K562 (cell line): ENCODE data around the gene MBOAT7. TPM values are rescaled to one million over a fixed set of nuclear protein-coding genes. Genes with fewer than 3 reads are reported as not detected.

Experiments
- ATAC-seq: fragments of 200-7000 bp; cut with Tn5 transposase; 3 replicates; pipeline ENCODE4 v1.9.1; 2020; ENCODE audit warnings: moderate library complexity
- BruUV-seq: library from RNA; stranded (reverse); fragments of 400-500 nt; replicated peaks from 2 replicates; lab custom pipeline; 2021; lab: Mats Ljungman, UMichigan
- CTCF ChIA-PET: fragments of 300-600 bp; formaldehyde crosslinking; extraction: SDS; loops from one replicate; lab custom pipeline; 2021; ENCODE audit warnings: low intra/inter-chr PET ratio; lab: Yijun Ruan, JAX
- POLR2A ChIA-PET: fragments of 300-600, 350-650 bp; sonication (Branson Sonifier 250); formaldehyde crosslinking; extraction: SDS; loops from one replicate; lab custom pipeline; 2021; ENCODE audit warnings: antibody characterized with exemption, inconsistent platforms; lab: Yijun Ruan, JAX
- DNase-seq, 4 experiments: peaks; one replicate each; pipeline versions ENCODE4 v3.0.0 to v3.0.0-alpha.2; 2011 to 2018; ENCODE audit warnings: low spot score in 3 of 4, mixed read lengths in 3 of 4; ENCODE audit errors: extremely low read depth in 1 of 4
- FAIRE-seq: peaks from 2 replicates; lab custom pipeline; 2011; peaks lifted over from hg19 to GRCh38; lab: Jason Lieb, UNC
- H2AFZ ChIP-seq: 2 replicates; pipeline ENCODE4 v1.6.0; 2011; ENCODE audit warnings: low read depth, low read length, control low read depth, inconsistent platforms
- H3K27ac ChIP-seq: fragments of 200-600 bp; 3 replicates; pipeline ENCODE4 v1.8.0; 2011; ENCODE audit warnings: low read depth, mild to moderate bottlenecking, control low read depth, inconsistent platforms, low read length, moderate library complexity, mixed read lengths; ENCODE audit errors: extremely low read depth
- H3K27me3 ChIP-seq, 2 experiments: fragments of 300-600 bp in 1 of 2; 2 replicates in 1 of 2; 3 replicates in 1 of 2; pipeline versions ENCODE4 v1.6.0 to v1.8.0; 2011; ENCODE audit warnings: inconsistent platforms in 2 of 2, low read length in 2 of 2, mild to moderate bottlenecking in 1 of 2, mixed read lengths in 1 of 2, moderate library complexity in 1 of 2; ENCODE audit not compliant: control insufficient read depth in 2 of 2, insufficient read depth in 2 of 2
- H3K36me3 ChIP-seq: fragments of 300-600 bp; 3 replicates; pipeline ENCODE4 v1.8.0; 2011; ENCODE audit warnings: mild to moderate bottlenecking, low read length, inconsistent platforms; ENCODE audit not compliant: control insufficient read depth, insufficient read depth
- H3K4me1 ChIP-seq, 2 experiments: fragments of 200-600 bp in 1 of 2; replicated peaks in 1 of 2; 2 replicates in 1 of 2; 3 replicates in 1 of 2; pipeline versions ENCODE4 v1.5.1 to v1.8.0; 2011; ENCODE audit warnings: inconsistent platforms in 2 of 2, low read length in 2 of 2, mild to moderate bottlenecking in 1 of 2, mixed read lengths in 1 of 2, moderate library complexity in 1 of 2; ENCODE audit not compliant: control insufficient read depth in 2 of 2, insufficient read depth in 2 of 2
- H3K4me2 ChIP-seq: 2 replicates; pipeline ENCODE4 v1.6.1; 2011; ENCODE audit warnings: low read length, control low read depth, inconsistent platforms, mixed read lengths; ENCODE audit not compliant: insufficient read depth
- H3K4me3 ChIP-seq: fragments of 200-600 bp; sonication (generic), shearing (Covaris generic); 2 replicates; pipeline ENCODE4 v1.5.1; 2016; ENCODE audit warnings: control low read depth, inconsistent platforms
- H3K79me2 ChIP-seq: fragments of 200-600 bp; 3 replicates; pipeline ENCODE4 v1.8.0; 2011; ENCODE audit warnings: low read length, inconsistent platforms; ENCODE audit not compliant: control insufficient read depth, insufficient read depth
- H3K9ac ChIP-seq, 2 experiments: 2 replicates each; pipeline versions ENCODE4 v1.6.0 to v1.6.1; 2011; ENCODE audit warnings: low read depth in 2 of 2, low read length in 2 of 2, control low read depth in 1 of 2, inconsistent platforms in 1 of 2, mild to moderate bottlenecking in 1 of 2, mixed read lengths in 1 of 2; ENCODE audit not compliant: insufficient read depth in 1 of 2
- H3K9me1 ChIP-seq: one replicate; pipeline ENCODE4 v1.6.0; 2011; ENCODE audit warnings: inconsistent platforms, mild to moderate bottlenecking, low read length, moderate library complexity; ENCODE audit not compliant: control insufficient read depth, insufficient read depth
- H3K9me3 ChIP-seq: replicated peaks from 2 replicates; pipeline ENCODE4 v1.5.1; 2011; ENCODE audit warnings: low read depth, low read length, inconsistent platforms; ENCODE audit not compliant: control insufficient read depth, insufficient read depth
- H4K20me1 ChIP-seq: replicated peaks from 2 replicates; pipeline ENCODE4 v1.6.1; 2011; ENCODE audit warnings: low read length, inconsistent platforms, mixed read lengths; ENCODE audit not compliant: control insufficient read depth, insufficient read depth
- DPF2 ChIP-seq: fragments of 450-650 bp; IDR thresholded peaks from 2 replicates; pipeline ENCODE4 v1.6.1; 2016
- FIP1L1 ChIP-seq: fragments of 200-400 bp; formaldehyde crosslinking; IDR thresholded peaks from 2 replicates; pipeline ENCODE4 v1.6.1; 2018; ENCODE audit warnings: mild to moderate bottlenecking, low read depth, low read length; ENCODE audit not compliant: poor library complexity, severe bottlenecking
- FOS ChIP-seq: IDR thresholded peaks from 3 replicates; pipeline ENCODE4 v1.6.1; 2011; ENCODE audit not compliant: insufficient read length; ENCODE audit errors: extremely low read depth
- HOXB6 ChIP-seq: fragments of 250-450 bp; sonication (Bioruptor Pico); IDR thresholded peaks from 2 replicates; pipeline ENCODE4 v1.5.1; 2022; ENCODE audit warnings: mild to moderate bottlenecking, borderline replicate concordance
- SREBF2 ChIP-seq: sonication (generic); formaldehyde crosslinking; IDR thresholded peaks from 2 replicates; pipeline ENCODE4 v1.4.0; 2020; ENCODE audit warnings: mild to moderate bottlenecking, missing genetic modification reagents
- TAF7 ChIP-seq: fragments of 450-650 bp; IDR thresholded peaks from 2 replicates; pipeline ENCODE4 v1.6.1; 2016; ENCODE audit warnings: missing genetic modification characterization, missing compliant biosample characterization
- TAF9B ChIP-seq: fragments of 450-650 bp; IDR thresholded peaks from 2 replicates; pipeline ENCODE4 v1.6.1; 2018; ENCODE audit warnings: mild to moderate bottlenecking; ENCODE audit not compliant: partially characterized antibody
- ZNF140 ChIP-seq: fragments of 250-450 bp; sonication (Bioruptor Pico); IDR thresholded peaks from 2 replicates; pipeline ENCODE4 v1.8.0; 2021; ENCODE audit warnings: moderate library complexity, mild to moderate bottlenecking, inconsistent platforms
- ZNF143 ChIP-seq: sonication (generic); formaldehyde crosslinking; IDR thresholded peaks from 2 replicates; pipeline ENCODE4 v1.9.0; 2022; ENCODE audit warnings: mild to moderate bottlenecking, missing genetic modification reagents
- WGBS: fragments of 100-300 bp; shearing (Covaris generic); methylation state at CpG from one replicate; pipeline ENCODE4 v1.1.6; 2016; ENCODE audit warnings: low coverage, mixed read lengths; ENCODE audit not compliant: insufficient coverage; ENCODE audit errors: missing lambda C conversion rate; 5-methylcytosine and 5-hydroxymethylcytosine counted together
- in situ Hi-C: fragments of 300-500 bp; cut with MboI; formaldehyde crosslinking; loops from 4 replicates; pipeline ENCODE4 v1.15.0; 2018; ENCODE audit warnings: inconsistent platforms, mixed read lengths
- intact Hi-C: fragments of 100-400 bp; cut with micrococcal nuclease; formaldehyde crosslinking; loops from 2 replicates; pipeline ENCODE4 v1.14.2; 2022
- polyA plus RNA-seq, 8 experiments: library from polyadenylated mRNA; depleted of rRNA in 4 of 8; stranded (reverse) in 5 of 8; unstranded in 3 of 8; fragments of >200 nt; fragmentation: Nextera tagmentation in 2 of 8; fragmentation: Illumina TruSeq in 1 of 8; extraction: Ambion mirVana in 2 of 8; extraction: Trizol in 1 of 8; gene quantifications; 2 replicates each; pipeline versions ENCODE4 v1.2.1 to v1.2.3, GENCODE V29; 2011 to 2014; ENCODE audit warnings: inconsistent platforms in 1 of 8, missing spikeins in 1 of 8
- total RNA-seq, 7 experiments: library from RNA; depleted of rRNA in 6 of 7; stranded (reverse); fragments of >200 nt in 6 of 7; fragmentation: Illumina TruSeq in 2 of 7; extraction: Trizol in 2 of 7; gene quantifications; 2 replicates each; pipeline versions ENCODE4 v1.2.1 to v1.2.3, GENCODE V29; 2011 to 2021; ENCODE audit warnings: low replicate concordance in 1 of 7
- TF ChIP-seq, protein P1 (sequence below), 2 experiments: IDR thresholded peaks; 2 replicates each; pipeline ENCODE4 v1.6.1; 2012; ENCODE audit warnings: improper control_type of control experiment in 2 of 2, low read depth in 2 of 2, low read length in 2 of 2, borderline replicate concordance in 1 of 2
- TF ChIP-seq, protein P2 (sequence below): sonication (generic); formaldehyde crosslinking; IDR thresholded peaks from 2 replicates; pipeline ENCODE4 v1.8.1; 2023; ENCODE audit warnings: mild to moderate bottlenecking, missing genetic modification reagents
- TF ChIP-seq, protein P3 (sequence below): fragments of 450-650 bp; formaldehyde crosslinking; IDR thresholded peaks from 2 replicates; pipeline ENCODE4 v1.4.0; 2022; ENCODE audit warnings: missing genetic modification characterization
- TF ChIP-seq, protein P4 (sequence below), 2 experiments: fragments of 450-650 bp; IDR thresholded peaks; 2 replicates each; pipeline ENCODE4 v1.6.1; 2016

Gene MBOAT7
- total and polyA plus RNA-seq, 9 of the 15 experiments (the other 6 are each of a cell fraction or from before 2014, with no cell fraction given) = 1.4 to 153 (median 56.1) TPM

DNA sequence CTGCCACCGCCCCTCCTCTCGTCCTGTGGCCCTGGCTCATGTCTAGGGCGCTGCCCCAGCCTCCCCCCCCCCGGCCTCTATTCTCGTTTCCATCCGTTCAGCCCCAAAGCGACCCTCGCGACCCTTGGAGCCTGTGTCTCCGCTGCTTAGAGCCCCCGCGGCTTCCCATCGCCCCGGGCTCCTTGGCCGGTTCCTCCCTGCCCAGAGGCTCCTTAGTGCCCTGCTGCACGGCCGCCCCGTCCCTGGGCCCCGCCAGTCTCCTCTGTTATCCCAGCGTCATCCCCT is 61.0 kb downstream of the MBOAT7 start (continued):
- TF ChIP-seq, protein P1, sequence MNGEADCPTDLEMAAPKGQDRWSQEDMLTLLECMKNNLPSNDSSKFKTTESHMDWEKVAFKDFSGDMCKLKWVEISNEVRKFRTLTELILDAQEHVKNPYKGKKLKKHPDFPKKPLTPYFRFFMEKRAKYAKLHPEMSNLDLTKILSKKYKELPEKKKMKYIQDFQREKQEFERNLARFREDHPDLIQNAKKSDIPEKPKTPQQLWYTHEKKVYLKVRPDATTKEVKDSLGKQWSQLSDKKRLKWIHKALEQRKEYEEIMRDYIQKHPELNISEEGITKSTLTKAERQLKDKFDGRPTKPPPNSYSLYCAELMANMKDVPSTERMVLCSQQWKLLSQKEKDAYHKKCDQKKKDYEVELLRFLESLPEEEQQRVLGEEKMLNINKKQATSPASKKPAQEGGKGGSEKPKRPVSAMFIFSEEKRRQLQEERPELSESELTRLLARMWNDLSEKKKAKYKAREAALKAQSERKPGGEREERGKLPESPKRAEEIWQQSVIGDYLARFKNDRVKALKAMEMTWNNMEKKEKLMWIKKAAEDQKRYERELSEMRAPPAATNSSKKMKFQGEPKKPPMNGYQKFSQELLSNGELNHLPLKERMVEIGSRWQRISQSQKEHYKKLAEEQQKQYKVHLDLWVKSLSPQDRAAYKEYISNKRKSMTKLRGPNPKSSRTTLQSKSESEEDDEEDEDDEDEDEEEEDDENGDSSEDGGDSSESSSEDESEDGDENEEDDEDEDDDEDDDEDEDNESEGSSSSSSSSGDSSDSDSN (IDR thresholded peaks at IDR 0.05; ENCODE audit: borderline replicate concordance in 1 of 2, low read depth in 2 of 2, low read length in 2 of 2) = no peak
- TF ChIP-seq, protein P2, sequence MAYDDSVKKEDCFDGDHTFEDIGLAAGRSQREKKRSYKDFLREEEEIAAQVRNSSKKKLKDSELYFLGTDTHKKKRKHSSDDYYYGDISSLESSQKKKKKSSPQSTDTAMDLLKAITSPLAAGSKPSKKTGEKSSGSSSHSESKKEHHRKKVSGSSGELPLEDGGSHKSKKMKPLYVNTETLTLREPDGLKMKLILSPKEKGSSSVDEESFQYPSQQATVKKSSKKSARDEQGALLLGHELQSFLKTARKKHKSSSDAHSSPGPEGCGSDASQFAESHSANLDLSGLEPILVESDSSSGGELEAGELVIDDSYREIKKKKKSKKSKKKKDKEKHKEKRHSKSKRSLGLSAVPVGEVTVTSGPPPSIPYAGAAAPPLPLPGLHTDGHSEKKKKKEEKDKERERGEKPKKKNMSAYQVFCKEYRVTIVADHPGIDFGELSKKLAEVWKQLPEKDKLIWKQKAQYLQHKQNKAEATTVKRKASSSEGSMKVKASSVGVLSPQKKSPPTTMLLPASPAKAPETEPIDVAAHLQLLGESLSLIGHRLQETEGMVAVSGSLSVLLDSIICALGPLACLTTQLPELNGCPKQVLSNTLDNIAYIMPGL (CRISPR knock-in tag) = no peak
- TF ChIP-seq FOS (no peak), HOXB6 (no peak), ZNF140 (no peak)

DNA sequence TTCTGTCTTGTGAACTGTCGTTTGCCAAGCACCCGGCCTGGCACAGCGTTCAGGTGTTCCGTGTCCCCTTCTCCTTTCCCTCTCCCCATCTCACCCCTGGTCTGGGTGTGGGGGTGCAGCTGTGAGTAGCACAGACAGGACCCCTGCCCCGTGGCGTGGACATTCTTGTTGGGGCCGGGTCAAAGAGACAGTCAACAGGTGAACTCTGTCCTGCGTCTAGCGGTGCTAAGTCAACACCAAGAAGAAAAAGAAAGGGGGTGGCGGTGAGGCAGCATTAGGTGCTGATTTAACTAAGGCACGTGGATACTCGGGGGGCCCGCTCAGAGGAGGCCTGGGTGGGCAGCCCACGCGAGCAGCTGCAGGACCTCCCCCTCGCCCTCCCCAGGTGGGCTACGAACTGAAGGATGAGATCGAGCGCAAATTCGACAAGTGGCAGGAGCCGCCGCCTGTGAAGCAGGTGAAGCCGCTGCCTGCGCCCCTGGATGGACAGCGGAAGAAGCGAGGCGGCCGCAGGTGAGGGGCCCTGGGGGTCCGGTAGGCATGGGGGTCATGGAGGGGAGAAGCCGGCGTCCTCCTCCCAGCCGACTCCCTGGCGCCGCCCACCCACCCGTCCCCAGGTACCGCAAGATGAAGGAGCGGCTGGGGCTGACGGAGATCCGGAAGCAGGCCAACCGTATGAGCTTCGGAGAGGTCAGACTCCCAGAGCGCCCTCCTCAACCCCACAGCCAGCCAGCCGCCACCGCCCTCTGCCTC is 61.5 kb downstream of the MBOAT7 start:
- DNase-seq (no peak), FAIRE-seq (no peak), ATAC-seq (no peak)
- CTCF ChIA-PET = no interaction called here
- Histone ChIP-seq H3K27ac (no peak overlapping the region), H2AFZ (no peak overlapping the region), H3K4me1 (no peaks in the 10 kb centered on the region; a peak in 1 of 5 replicates), H3K4me2 (no peak overlapping the region), H3K9ac (no peak overlapping the region), H3K4me3 (no peak overlapping the region), H3K27me3 (no peaks in the 10 kb centered on the region), H3K9me3 (no peaks in the 10 kb centered on the region), H4K20me1 (no peaks in the 10 kb centered on the region), H3K36me3 (peaks cover 78% of the 10 kb centered on the region; the same call in 2 of the 3 replicates), H3K9me1 (no peaks in the 10 kb centered on the region), H3K79me2 (no peaks in the 10 kb centered on the region)
- POLR2A ChIA-PET = no interaction called here
- intact Hi-C loops = no loop called here
- 96% methylated on average over 17 of the region's 44 CpGs for WGBS
- in situ Hi-C loops = no loop called here
- no TSS peak for BruUV-seq
- TF ChIP-seq FIP1L1 = no peak
- no peak for TF ChIP-seq TAF7 (tag)
- TF ChIP-seq SREBF2 (CRISPR knock-in tag) = no peak
- TF ChIP-seq, protein P3, sequence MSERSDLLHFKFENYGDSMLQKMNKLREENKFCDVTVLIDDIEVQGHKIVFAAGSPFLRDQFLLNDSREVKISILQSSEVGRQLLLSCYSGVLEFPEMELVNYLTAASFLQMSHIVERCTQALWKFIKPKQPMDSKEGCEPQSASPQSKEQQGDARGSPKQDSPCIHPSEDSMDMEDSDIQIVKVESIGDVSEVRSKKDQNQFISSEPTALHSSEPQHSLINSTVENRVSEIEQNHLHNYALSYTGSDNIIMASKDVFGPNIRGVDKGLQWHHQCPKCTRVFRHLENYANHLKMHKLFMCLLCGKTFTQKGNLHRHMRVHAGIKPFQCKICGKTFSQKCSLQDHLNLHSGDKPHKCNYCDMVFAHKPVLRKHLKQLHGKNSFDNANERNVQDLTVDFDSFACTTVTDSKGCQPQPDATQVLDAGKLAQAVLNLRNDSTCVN = no peak
- TF ChIP-seq TAF9B = no peak
- no peak for TF ChIP-seq DPF2
- TF ChIP-seq ZNF143 (CRISPR knock-in tag) = no peak
- TF ChIP-seq, protein P4, sequence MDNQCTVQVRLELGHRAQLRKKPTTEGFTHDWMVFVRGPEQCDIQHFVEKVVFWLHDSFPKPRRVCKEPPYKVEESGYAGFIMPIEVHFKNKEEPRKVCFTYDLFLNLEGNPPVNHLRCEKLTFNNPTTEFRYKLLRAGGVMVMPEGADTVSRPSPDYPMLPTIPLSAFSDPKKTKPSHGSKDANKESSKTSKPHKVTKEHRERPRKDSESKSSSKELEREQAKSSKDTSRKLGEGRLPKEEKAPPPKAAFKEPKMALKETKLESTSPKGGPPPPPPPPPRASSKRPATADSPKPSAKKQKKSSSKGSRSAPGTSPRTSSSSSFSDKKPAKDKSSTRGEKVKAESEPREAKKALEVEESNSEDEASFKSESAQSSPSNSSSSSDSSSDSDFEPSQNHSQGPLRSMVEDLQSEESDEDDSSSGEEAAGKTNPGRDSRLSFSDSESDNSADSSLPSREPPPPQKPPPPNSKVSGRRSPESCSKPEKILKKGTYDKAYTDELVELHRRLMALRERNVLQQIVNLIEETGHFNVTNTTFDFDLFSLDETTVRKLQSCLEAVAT (IDR thresholded peaks at IDR 0.05) = no peak
